ENCODE results near the gene CLEC1A.

CLEC1A gene

DNA sequence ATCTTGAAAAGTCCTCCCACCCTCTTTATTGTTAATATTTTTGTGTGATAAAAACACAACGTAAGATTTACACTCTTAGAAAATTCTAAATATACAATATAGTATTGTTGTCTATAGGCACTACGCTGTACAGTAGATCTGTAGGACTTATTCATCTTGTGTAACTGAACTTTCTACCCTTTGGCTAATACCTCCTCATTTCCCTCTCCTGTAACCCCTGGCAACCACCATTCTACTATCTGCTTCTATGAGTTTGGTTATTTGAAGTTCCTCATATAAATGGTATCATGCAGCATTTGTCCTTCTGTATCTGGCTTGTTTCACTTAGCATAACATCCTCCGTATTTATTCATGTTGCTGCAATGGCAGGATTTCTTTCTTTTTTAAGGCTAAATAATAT is 73.5 kb downstream of the CLEC1A start:
- H3K27me3 ChIP-seq (ENCODE audit: control insufficient read depth, insufficient read depth, low read length) = no peaks in the 10 kb centered on the region
- H3K4me3 ChIP-seq (ENCODE audit: low read length) = no peak overlapping the region
- no peaks in the 10 kb centered on the region for H3K4me1 ChIP-seq (ENCODE audit: control insufficient read depth, insufficient read depth, low read length)
- H3K9me3 ChIP-seq (ENCODE audit: control insufficient read depth, insufficient read depth, low read length) = no peaks in the 10 kb centered on the region
- H3K27ac ChIP-seq (ENCODE audit: low read length) = no peak overlapping the region
- WGBS (ENCODE audit: insufficient coverage, insufficient read length) = no CpG with 5 or more reads among the region's 3 CpGs
- no peak for DNase-seq (ENCODE audit: low read depth, low spot score)
- no peaks in the 10 kb centered on the region for H3K36me3 ChIP-seq (ENCODE audit: control insufficient read depth, insufficient read depth, low read length)

GRCh38 chr12:10021342-10021741 is 77.4 kb downstream of the CLEC1A start:
- Histone ChIP-seq H3K9me3 (ENCODE audit: control insufficient read depth, insufficient read depth, low read length) (no peaks in the 10 kb centered on the region), H3K4me3 (ENCODE audit: low read length) (no peak overlapping the region)
- WGBS (ENCODE audit: insufficient coverage, insufficient read length) = no CpG with 5 or more reads among the region's 3 CpGs

More at GRCh38 chr12:10021342-10021741, 77.4 kb downstream of the CLEC1A start:
- no peak overlapping the region for H3K27ac ChIP-seq (ENCODE audit: low read length)
- no peak for DNase-seq (ENCODE audit: low read depth, low spot score)
- H3K36me3 ChIP-seq (ENCODE audit: control insufficient read depth, insufficient read depth, low read length) = no peaks in the 10 kb centered on the region
- no peaks in the 10 kb centered on the region for H3K27me3 ChIP-seq (ENCODE audit: control insufficient read depth, insufficient read depth, low read length)
- H3K4me1 ChIP-seq (ENCODE audit: control insufficient read depth, insufficient read depth, low read length) = no peaks in the 10 kb centered on the region

Data from iPS DF 6.9 (cell line).